Measurements from ENCODE around the gene TBC1D1. TPM values are rescaled to one million over a fixed set of nuclear protein-coding genes. Genes with fewer than 3 reads are reported as not detected.
A peak's percentile ranks its signal among the peaks of the same experiment; 100 is the strongest.

Gene TBC1D1
- total RNA-seq, 2 donors from 2014 or later, result 55.3 to 77.4 TPM

- Histone ChIP-seq H3K27ac (no peak overlapping the region), H3K9me3 (no peaks in the 10 kb centered on the region), H3K4me3 (no peak overlapping the region), H3K9ac (ENCODE audit: low read depth in 2 of 2, low read length in 2 of 2) (no peak overlapping the region), H3K27me3 (no peaks in the 10 kb centered on the region), H3K36me3 (no peaks in the 10 kb centered on the region), H3K4me1 (no peaks in the 10 kb centered on the region)
- DNase-seq, result no peak
- no peak for TF ChIP-seq CTCF (IDR thresholded peaks at IDR 0.05)
- intact Hi-C loops (cut with DNase I), result no loop called here
These were observed 216.9 kb downstream of the TBC1D1 start for GRCh38 chr4:38107818-38108217.

GRCh38 chr4:38109370-38109769 lies 218.5 kb downstream of the TBC1D1 start:
- Histone ChIP-seq H3K9me3 (no peaks in the 10 kb centered on the region), H3K4me3 (no peak overlapping the region), H3K4me1 (no peaks in the 10 kb centered on the region), H3K9ac (ENCODE audit: low read depth in 2 of 2, low read length in 2 of 2) (peak overlapping the region in 1 of 2 donors; percentile 42), H3K36me3 (no peaks in the 10 kb centered on the region), H3K27ac (peak overlapping the region; percentile 3), H3K27me3 (no peaks in the 10 kb centered on the region)
- intact Hi-C loops (cut with DNase I), result no loop called here
- no peak for TF ChIP-seq CTCF (IDR thresholded peaks at IDR 0.05)
- DNase-seq, result no peak

GRCh38 chr4:38109896-38110295 lies 219.0 kb downstream of the TBC1D1 start:
- Histone ChIP-seq H3K4me1 (no peaks in the 10 kb centered on the region), H3K4me3 (no peak overlapping the region), H3K9ac (ENCODE audit: low read depth in 2 of 2, low read length in 2 of 2) (peak overlapping the region in 1 of 2 donors; percentile 42), H3K36me3 (no peaks in the 10 kb centered on the region), H3K9me3 (no peaks in the 10 kb centered on the region), H3K27ac (peak overlapping the region; percentile 3), H3K27me3 (no peaks in the 10 kb centered on the region)
- DNase-seq, result peak; percentile 61
- no peak for TF ChIP-seq CTCF (IDR thresholded peaks at IDR 0.05)
- intact Hi-C loops (cut with DNase I), result no loop called here

GRCh38 chr4:38111024-38111423 lies 220.1 kb downstream of the TBC1D1 start:
- DNase-seq, result no peak
- intact Hi-C loops (cut with DNase I), result no loop called here
- Histone ChIP-seq H3K4me3 (no peak overlapping the region), H3K4me1 (no peaks in the 10 kb centered on the region), H3K9ac (ENCODE audit: low read depth in 2 of 2, low read length in 2 of 2) (no peak overlapping the region), H3K27ac (no peak overlapping the region), H3K9me3 (no peaks in the 10 kb centered on the region), H3K27me3 (no peaks in the 10 kb centered on the region), H3K36me3 (no peaks in the 10 kb centered on the region)
- TF ChIP-seq CTCF (IDR thresholded peaks at IDR 0.05), result no peak

- Histone ChIP-seq H3K36me3 (no peaks in the 10 kb centered on the region), H3K9me3 (no peaks in the 10 kb centered on the region), H3K4me1 (no peaks in the 10 kb centered on the region), H3K27me3 (no peaks in the 10 kb centered on the region), H3K27ac (no peak overlapping the region), H3K9ac (ENCODE audit: low read depth in 2 of 2, low read length in 2 of 2) (no peak overlapping the region), H3K4me3 (no peak overlapping the region)
- no peak for TF ChIP-seq CTCF (IDR thresholded peaks at IDR 0.05)
- DNase-seq, result no peak
- intact Hi-C loops (cut with DNase I), result no loop called here
These were observed 220.8 kb downstream of the TBC1D1 start for GRCh38 chr4:38111717-38112116.

- Histone ChIP-seq H3K9ac (ENCODE audit: low read depth in 2 of 2, low read length in 2 of 2) (no peak overlapping the region), H3K36me3 (no peaks in the 10 kb centered on the region), H3K27me3 (no peaks in the 10 kb centered on the region), H3K27ac (no peak overlapping the region), H3K4me1 (no peaks in the 10 kb centered on the region), H3K4me3 (no peak overlapping the region), H3K9me3 (no peaks in the 10 kb centered on the region)
- no peak for TF ChIP-seq CTCF (IDR thresholded peaks at IDR 0.05)
- DNase-seq, result no peak
- intact Hi-C loops (cut with DNase I), result no loop called here
These were observed 222.2 kb downstream of the TBC1D1 start for GRCh38 chr4:38113132-38113531.
